Fibroblast of lung (primary cell): ENCODE measurements around the gene FOXO3B. TPM values are rescaled to one million over a fixed set of nuclear protein-coding genes. Genes with fewer than 3 reads are reported as not detected.
A peak's percentile ranks its signal among the peaks of the same experiment; 100 is the strongest.
"Not testable (repeated sequence)": the region's sequence is repeated elsewhere in the genome, so short reads cannot be mapped to it uniquely, and the experiment has no call there.

Source experiments
- DNase-seq, 2 donors: peaks; one replicate each; pipeline versions ENCODE4 v3.0.0 to v3.0.0-alpha.2; 2010; ENCODE audit warnings: low read depth in 2 of 2
- H2AFZ ChIP-seq: 2 replicates; pipeline ENCODE4 v1.5.1; 2012; ENCODE audit warnings: low read length, control low read depth, inconsistent platforms
- H3K27ac ChIP-seq: 2 replicates; pipeline ENCODE4 v1.5.1; 2011; ENCODE audit warnings: low read length, control low read depth; ENCODE audit not compliant: insufficient read depth
- H3K27me3 ChIP-seq: 2 replicates; pipeline ENCODE4 v1.5.1; 2011; ENCODE audit warnings: mild to moderate bottlenecking, low read length; ENCODE audit not compliant: control insufficient read depth, insufficient read depth
- H3K36me3 ChIP-seq: 2 replicates; pipeline ENCODE4 v1.5.1; 2011; ENCODE audit warnings: low read length; ENCODE audit not compliant: control insufficient read depth, insufficient read depth
- H3K4me1 ChIP-seq: 2 replicates; pipeline ENCODE4 v1.5.1; 2011; ENCODE audit warnings: low read length; ENCODE audit not compliant: control insufficient read depth, insufficient read depth; ENCODE audit errors: extremely low read depth
- H3K4me2 ChIP-seq: 2 replicates; pipeline ENCODE4 v1.5.1; 2011; ENCODE audit warnings: low read length, control low read depth; ENCODE audit not compliant: insufficient read depth; ENCODE audit errors: extremely low read depth
- H3K4me3 ChIP-seq, 4 experiments: fragments of 200-600 bp in 1 of 4; sonication (generic) in 1 of 4; replicated peaks in 1 of 4; 2 replicates each; pipeline ENCODE4 v1.5.1; 2011 to 2016; ENCODE audit warnings: low read length in 4 of 4, low read depth in 3 of 4, mild to moderate bottlenecking in 3 of 4, control low read depth in 2 of 4, inconsistent platforms in 1 of 4, mixed read lengths in 1 of 4; ENCODE audit not compliant: insufficient read depth in 1 of 4; ENCODE audit errors: control extremely low read depth in 1 of 4
- H3K79me2 ChIP-seq: 2 replicates; pipeline ENCODE4 v1.5.1; 2012; ENCODE audit warnings: mild to moderate bottlenecking, low read length, inconsistent platforms; ENCODE audit not compliant: control insufficient read depth, insufficient read depth
- H3K9ac ChIP-seq: 2 replicates; pipeline ENCODE4 v1.5.1; 2011; ENCODE audit warnings: mild to moderate bottlenecking, low read length, control low read depth; ENCODE audit not compliant: insufficient read depth
- H3K9me3 ChIP-seq: 2 replicates; pipeline ENCODE4 v1.5.1; 2012; ENCODE audit warnings: low read depth, low read length; ENCODE audit not compliant: control insufficient read depth, insufficient read depth
- H4K20me1 ChIP-seq: 2 replicates; pipeline ENCODE4 v1.5.1; 2011; ENCODE audit warnings: low read length; ENCODE audit not compliant: control insufficient read depth, insufficient read depth; ENCODE audit errors: extremely low read depth
- polyA plus RNA-seq, 2 donors: library from polyadenylated mRNA; depleted of rRNA in 1 of 2; stranded (reverse) in 1 of 2; unstranded in 1 of 2; fragments of >200 nt; gene quantifications; 2 replicates each; pipeline ENCODE4 v1.2.1, GENCODE V29; 2011 to 2012; ENCODE audit warnings: missing spikeins in 1 of 2
- total RNA-seq: library from RNA; depleted of rRNA; stranded (reverse); fragments of >200 nt; gene quantifications from 2 replicates; pipeline ENCODE4 v1.2.1, GENCODE V29; 2014

The FOXO3B gene
- total and polyA plus RNA-seq, 2 donors (not counting 1 experiment from before 2014, with no cell fraction given), result 2.6 to 4.3 TPM

- H3K36me3 ChIP-seq, H4K20me1 ChIP-seq, H3K79me2 ChIP-seq, H3K27ac ChIP-seq, H3K27me3 ChIP-seq, H2AFZ ChIP-seq, H3K9me3 ChIP-seq, H3K4me1 ChIP-seq, DNase-seq, H3K9ac ChIP-seq: not testable (repeated sequence)
- peak overlapping the region; percentile 25 for H3K4me2 ChIP-seq
- peak overlapping the region in 2 of 4 experiments; percentile 16 to 17 for H3K4me3 ChIP-seq
Measured at GRCh38 chr17:18634550-18635263, 47.4 kb downstream of the FOXO3B start.

Other genes with a start within 250 kb of the FOXO3B start
- not detected in 2 replicates for gene LGALS9C, start 205.5 kb downstream of the FOXO3B start, total RNA-seq
- gene LGALS9C, start 205.5 kb downstream of the FOXO3B start, polyA plus RNA-seq, result 0.08 TPM in 1 of 2 replicates, not detected in the other
- gene TBC1D28, start 37.9 kb downstream of the FOXO3B start, total RNA-seq, result not detected in 2 replicates
- gene TBC1D28, start 37.9 kb downstream of the FOXO3B start, polyA plus RNA-seq, result not detected in 2 replicates
- under 0.01 and 0.17 TPM in 2 replicates for gene FBXW10, start 61.7 kb upstream of the FOXO3B start, total RNA-seq
- gene FBXW10, start 61.7 kb upstream of the FOXO3B start, polyA plus RNA-seq, result 0.03 TPM in 1 of 2 replicates, not detected in the other
- 67.5 and 79.9 TPM in 2 replicates for gene TVP23B, start 98.9 kb upstream of the FOXO3B start, total RNA-seq
- gene TVP23B, start 98.9 kb upstream of the FOXO3B start, polyA plus RNA-seq, result 45.6 and 81.9 TPM in 2 replicates
- gene PRPSAP2, start 175.8 kb upstream of the FOXO3B start, total RNA-seq, result 37.8 and 47.4 TPM in 2 replicates
- gene PRPSAP2, start 175.8 kb upstream of the FOXO3B start, polyA plus RNA-seq, result 23.1 and 24.0 TPM in 2 replicates